ENCODE results near the gene SCG5. TPM values are rescaled to one million over a fixed set of nuclear protein-coding genes. Genes with fewer than 3 reads are reported as not detected.

The SCG5 gene
- total and polyA plus RNA-seq, 2 of the 13 experiments (the other 11 are each of a cell fraction or from before 2014, with no cell fraction given) = 2.3 to 3.5 TPM

GRCh38 chr15:32682569-32682968 is 41.1 kb downstream of the SCG5 start:
- H3K4me3 ChIP-seq (replicated peaks in 1 of 3; ENCODE audit: insufficient read depth in 1 of 3, low read depth in 2 of 3, low read length in 3 of 3) = no peak overlapping the region
- H3K79me2 ChIP-seq (ENCODE audit: insufficient read depth, low read length) = no peaks in the 10 kb centered on the region
- POLR2A ChIA-PET = interaction anchor here (2.5 kb wide), 1 partner anchor 27 kb away, joined by 7 read pairs; no protein-coding TSS in a partner anchor
- 96% methylated on average over 3 of the region's 3 CpGs for whole genome bisulfite sequencing (ENCODE audit: low lambda C conversion rate)
- no peaks in the 10 kb centered on the region for H3K27me3 ChIP-seq (ENCODE audit: control insufficient read depth in 1 of 2, insufficient read depth in 2 of 2, low read length in 2 of 2)
- FAIRE-seq (no peak), ATAC-seq (no peak), DNase-seq (ENCODE audit: low spot score) (no peak)
- no peaks in the 10 kb centered on the region for H3K36me3 ChIP-seq (replicated peaks in 1 of 2; ENCODE audit: control insufficient read depth in 1 of 2, insufficient read depth in 2 of 2, low read length in 2 of 2)
- TF ChIP-seq, protein P1, sequence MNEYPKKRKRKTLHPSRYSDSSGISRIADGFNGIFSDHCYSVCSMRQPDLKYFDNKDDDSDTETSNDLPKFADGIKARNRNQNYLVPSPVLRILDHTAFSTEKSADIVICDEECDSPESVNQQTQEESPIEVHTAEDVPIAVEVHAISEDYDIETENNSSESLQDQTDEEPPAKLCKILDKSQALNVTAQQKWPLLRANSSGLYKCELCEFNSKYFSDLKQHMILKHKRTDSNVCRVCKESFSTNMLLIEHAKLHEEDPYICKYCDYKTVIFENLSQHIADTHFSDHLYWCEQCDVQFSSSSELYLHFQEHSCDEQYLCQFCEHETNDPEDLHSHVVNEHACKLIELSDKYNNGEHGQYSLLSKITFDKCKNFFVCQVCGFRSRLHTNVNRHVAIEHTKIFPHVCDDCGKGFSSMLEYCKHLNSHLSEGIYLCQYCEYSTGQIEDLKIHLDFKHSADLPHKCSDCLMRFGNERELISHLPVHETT (CRISPR knock-in tag; conservative IDR thresholded peaks at IDR 0.05) = no peak
- TF ChIP-seq ZBTB7B (CRISPR knock-in tag; IDR thresholded peaks at IDR 0.05) (no peak), FOXO1 (CRISPR knock-in tag; IDR thresholded peaks at IDR 0.05) (no peak), PRDM4 (CRISPR knock-in tag; IDR thresholded peaks at IDR 0.05; ENCODE audit: borderline replicate concordance) (no peak), GPN1 (CRISPR knock-in tag; IDR thresholded peaks at IDR 0.05; ENCODE audit: borderline replicate concordance) (no peak), CEBPB (IDR thresholded peaks at IDR 0.05; ENCODE audit: borderline replicate concordance, low read depth, low read length) (peak; percentile 55)
- CTCF ChIA-PET (ENCODE audit: low intra/inter-chr PET ratio, low total read pairs) = no interaction called here
- in situ Hi-C loops (cut with HindIII; ENCODE audit: extremely low pct_ligation_motif_present, low pct_unique_long_range_greater_than_20kb) = no loop called here
- H3K27ac ChIP-seq (ENCODE audit: extremely low read length, insufficient read depth, low read length) = no peak overlapping the region
- H3K9ac ChIP-seq (ENCODE audit: insufficient read depth, low read depth, low read length) = no peak overlapping the region
- H4K20me1 ChIP-seq (ENCODE audit: insufficient read depth, low read length) = no peaks in the 10 kb centered on the region
- no peak overlapping the region for H2AFZ ChIP-seq (ENCODE audit: low read length)
- no peak overlapping the region for H3K4me2 ChIP-seq (ENCODE audit: low read depth, low read length)
- peaks cover 35% of the 10 kb centered on the region for H3K4me1 ChIP-seq (ENCODE audit: insufficient read depth, low read length)
- BruUV-seq (replicated peaks) = no TSS peak
- intact Hi-C loops (cut with micrococcal nuclease; ENCODE audit: unreplicated experiment) = no loop called here
- H3K9me3 ChIP-seq (ENCODE audit: low read length) = no peaks in the 10 kb centered on the region
